ENCODE results near the gene PADI4.
"Not testable (repeated sequence)": the region's sequence is repeated elsewhere in the genome, so short reads cannot be mapped to it uniquely, and the experiment has no call there.

The PADI4 gene

DNA sequence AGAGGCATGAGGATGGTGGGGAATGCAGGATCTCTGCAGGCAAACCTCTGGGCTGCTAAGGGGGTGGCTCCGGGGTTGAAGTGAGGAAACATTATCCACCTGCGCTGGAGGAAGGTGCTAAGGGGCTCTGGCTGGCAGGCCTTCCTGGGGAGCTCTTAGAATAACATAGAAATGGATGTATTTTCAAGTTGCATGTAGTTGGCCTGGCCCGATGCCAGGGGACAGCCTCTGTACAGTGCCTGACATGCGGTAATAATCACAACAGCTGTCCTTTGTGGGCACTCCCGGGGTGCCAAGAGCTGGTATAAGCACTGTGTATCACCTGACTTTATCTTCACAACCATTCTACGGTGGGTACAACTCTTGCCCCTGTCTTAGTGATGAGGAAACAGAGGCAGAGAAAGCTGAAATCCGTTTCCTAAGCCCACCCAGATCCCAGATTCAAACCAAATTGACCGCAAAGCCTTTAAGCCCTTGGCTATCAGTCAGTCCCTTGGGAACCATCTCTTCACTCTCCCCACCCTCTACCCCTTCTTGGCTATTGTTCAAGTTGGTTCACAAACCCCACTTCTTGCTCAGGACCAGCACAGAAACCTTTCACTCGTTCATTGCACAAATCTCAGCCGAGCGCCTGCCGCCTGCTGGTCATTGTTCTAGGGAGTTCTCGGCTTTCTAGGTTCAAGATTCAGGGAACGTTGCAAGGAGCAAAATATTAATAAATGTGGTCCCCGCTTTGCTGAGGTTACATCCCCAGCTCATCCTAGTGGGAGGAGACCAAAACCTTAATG, 30.9 kb downstream of the PADI4 start:
- Histone ChIP-seq H3K27ac (ENCODE audit: low read depth, low read length) (no peak overlapping the region), H3K4me1 (ENCODE audit: control insufficient read depth, insufficient read depth, low read length) (no peaks in the 10 kb centered on the region), H3K9ac (ENCODE audit: low read depth, low read length) (no peak overlapping the region), H3K36me3 (ENCODE audit: control insufficient read depth, insufficient read depth, low read length) (no peaks in the 10 kb centered on the region), H3K27me3 (ENCODE audit: control insufficient read depth, insufficient read depth, low read length) (no peaks in the 10 kb centered on the region), H3K9me3 (ENCODE audit: control insufficient read depth, insufficient read depth, low read length) (peaks cover 3% of the 10 kb centered on the region; the same call in 1 of the 2 replicates), H3K4me3 (ENCODE audit: low read depth, low read length) (no peak overlapping the region)

DNA sequence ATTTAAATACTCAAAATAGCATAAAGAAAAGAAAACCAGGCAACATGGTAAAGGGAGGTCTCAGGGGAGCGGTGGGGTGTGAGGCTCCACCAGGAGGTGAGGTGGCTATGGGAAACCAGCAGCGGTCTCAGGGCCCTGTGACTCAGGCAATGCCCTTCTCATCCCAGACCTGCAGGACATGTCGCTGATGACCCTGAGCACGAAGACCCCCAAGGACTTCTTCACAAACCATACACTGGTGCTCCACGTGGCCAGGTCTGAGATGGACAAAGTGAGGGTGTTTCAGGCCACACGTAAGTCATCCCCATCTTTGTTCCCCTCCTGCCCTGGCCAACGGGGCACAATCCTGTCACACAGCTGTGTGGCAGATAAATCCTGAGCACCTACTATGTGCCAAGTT, 31.5 kb downstream of the PADI4 start:
- H3K27me3 ChIP-seq (ENCODE audit: control insufficient read depth, insufficient read depth, low read length): no peaks in the 10 kb centered on the region
- no peak overlapping the region for H3K4me3 ChIP-seq (ENCODE audit: low read depth, low read length)
- H3K9ac ChIP-seq (ENCODE audit: low read depth, low read length): no peak overlapping the region
- peaks cover 3% of the 10 kb centered on the region; the same call in 1 of the 2 replicates for H3K9me3 ChIP-seq (ENCODE audit: control insufficient read depth, insufficient read depth, low read length)
- H3K36me3 ChIP-seq (ENCODE audit: control insufficient read depth, insufficient read depth, low read length): no peaks in the 10 kb centered on the region
- no peak overlapping the region for H3K27ac ChIP-seq (ENCODE audit: low read depth, low read length)
- H3K4me1 ChIP-seq (ENCODE audit: control insufficient read depth, insufficient read depth, low read length): no peaks in the 10 kb centered on the region

DNA sequence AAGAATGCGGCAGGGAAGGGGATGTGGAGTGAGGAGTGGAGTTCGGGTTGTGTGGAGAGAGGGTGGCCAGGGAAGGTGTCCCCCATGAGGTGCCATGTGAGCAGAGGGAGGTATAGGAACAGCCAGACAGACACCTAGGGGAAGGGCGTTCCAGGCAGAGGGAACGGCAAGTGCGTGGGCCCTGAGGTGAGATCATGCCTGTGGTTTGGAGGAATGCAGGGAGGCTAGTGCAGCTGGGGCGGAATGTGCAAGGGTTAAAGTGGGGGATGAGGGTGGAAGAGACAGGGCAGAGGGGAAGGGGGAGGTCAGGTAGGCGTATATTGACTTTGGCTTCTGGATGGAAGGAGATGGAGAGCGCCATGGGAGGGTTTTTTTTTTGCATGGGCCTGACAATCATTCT, 32.4 kb downstream of the PADI4 start:
- Histone ChIP-seq H3K9me3 (ENCODE audit: control insufficient read depth, insufficient read depth, low read length) (peaks cover 3% of the 10 kb centered on the region; the same call in 1 of the 2 replicates), H3K27ac (ENCODE audit: low read depth, low read length) (no peak overlapping the region)

DNA sequence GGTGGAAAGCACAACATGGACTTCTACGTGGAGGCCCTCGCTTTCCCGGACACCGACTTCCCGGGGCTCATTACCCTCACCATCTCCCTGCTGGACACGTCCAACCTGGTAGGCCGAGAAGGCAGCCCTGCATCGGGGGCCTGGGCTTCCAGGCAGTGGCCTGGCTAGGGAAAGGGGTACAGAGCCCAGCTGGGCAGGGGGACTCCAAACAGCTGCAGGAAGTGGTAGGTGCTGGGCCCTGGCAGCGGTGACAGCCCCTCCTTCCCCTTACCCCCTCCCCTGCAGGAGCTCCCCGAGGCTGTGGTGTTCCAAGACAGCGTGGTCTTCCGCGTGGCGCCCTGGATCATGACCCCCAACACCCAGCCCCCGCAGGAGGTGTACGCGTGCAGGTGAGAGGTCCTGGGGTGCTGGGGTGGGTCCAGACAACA, 34.0 kb downstream of the PADI4 start:
- H3K4me1 ChIP-seq (ENCODE audit: control insufficient read depth, insufficient read depth, low read length): no peaks in the 10 kb centered on the region

More for the DNA sequence above, 32.4 kb downstream of the PADI4 start:
- H3K36me3 ChIP-seq (ENCODE audit: control insufficient read depth, insufficient read depth, low read length): no peaks in the 10 kb centered on the region
- H3K27me3 ChIP-seq (ENCODE audit: control insufficient read depth, insufficient read depth, low read length): no peaks in the 10 kb centered on the region
- no peaks in the 10 kb centered on the region for H3K4me1 ChIP-seq (ENCODE audit: control insufficient read depth, insufficient read depth, low read length)
- no peak overlapping the region for H3K9ac ChIP-seq (ENCODE audit: low read depth, low read length)
- H3K4me3 ChIP-seq (ENCODE audit: low read depth, low read length): no peak overlapping the region

DNA sequence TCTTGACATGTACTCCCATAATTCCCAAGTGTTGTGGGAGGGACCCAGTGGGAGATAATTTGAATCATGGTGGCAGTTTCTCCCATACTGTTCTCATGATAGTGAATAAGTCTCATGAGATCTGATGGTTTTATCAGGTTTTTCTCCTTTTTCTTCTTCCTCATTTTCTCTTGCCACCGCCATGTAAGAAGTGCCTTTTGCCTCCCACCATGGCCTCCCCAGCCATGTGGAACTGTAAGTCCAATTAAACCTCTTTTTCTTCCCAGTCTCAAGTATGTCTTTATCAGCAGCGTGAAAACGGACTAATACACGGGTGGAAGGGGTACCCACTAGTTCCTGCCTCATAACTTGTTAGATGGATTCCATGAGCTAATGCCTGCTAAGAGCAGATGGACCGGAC, 37.5 kb downstream of the PADI4 start:
- not testable (repeated sequence) for H3K4me3 ChIP-seq (ENCODE audit: low read depth, low read length); H3K9ac ChIP-seq (ENCODE audit: low read depth, low read length); H3K9me3 ChIP-seq (ENCODE audit: control insufficient read depth, insufficient read depth, low read length); H3K36me3 ChIP-seq (ENCODE audit: control insufficient read depth, insufficient read depth, low read length); H3K27me3 ChIP-seq (ENCODE audit: control insufficient read depth, insufficient read depth, low read length); H3K27ac ChIP-seq (ENCODE audit: low read depth, low read length); H3K4me1 ChIP-seq (ENCODE audit: control insufficient read depth, insufficient read depth, low read length)

More for the DNA sequence above, 34.0 kb downstream of the PADI4 start:
- peaks cover 3% of the 10 kb centered on the region; the same call in 1 of the 2 replicates for H3K9me3 ChIP-seq (ENCODE audit: control insufficient read depth, insufficient read depth, low read length)
- no peak overlapping the region for H3K4me3 ChIP-seq (ENCODE audit: low read depth, low read length)
- H3K9ac ChIP-seq (ENCODE audit: low read depth, low read length): no peak overlapping the region
- no peaks in the 10 kb centered on the region for H3K36me3 ChIP-seq (ENCODE audit: control insufficient read depth, insufficient read depth, low read length)
- no peak overlapping the region for H3K27ac ChIP-seq (ENCODE audit: low read depth, low read length)
- H3K27me3 ChIP-seq (ENCODE audit: control insufficient read depth, insufficient read depth, low read length): no peaks in the 10 kb centered on the region

DNA sequence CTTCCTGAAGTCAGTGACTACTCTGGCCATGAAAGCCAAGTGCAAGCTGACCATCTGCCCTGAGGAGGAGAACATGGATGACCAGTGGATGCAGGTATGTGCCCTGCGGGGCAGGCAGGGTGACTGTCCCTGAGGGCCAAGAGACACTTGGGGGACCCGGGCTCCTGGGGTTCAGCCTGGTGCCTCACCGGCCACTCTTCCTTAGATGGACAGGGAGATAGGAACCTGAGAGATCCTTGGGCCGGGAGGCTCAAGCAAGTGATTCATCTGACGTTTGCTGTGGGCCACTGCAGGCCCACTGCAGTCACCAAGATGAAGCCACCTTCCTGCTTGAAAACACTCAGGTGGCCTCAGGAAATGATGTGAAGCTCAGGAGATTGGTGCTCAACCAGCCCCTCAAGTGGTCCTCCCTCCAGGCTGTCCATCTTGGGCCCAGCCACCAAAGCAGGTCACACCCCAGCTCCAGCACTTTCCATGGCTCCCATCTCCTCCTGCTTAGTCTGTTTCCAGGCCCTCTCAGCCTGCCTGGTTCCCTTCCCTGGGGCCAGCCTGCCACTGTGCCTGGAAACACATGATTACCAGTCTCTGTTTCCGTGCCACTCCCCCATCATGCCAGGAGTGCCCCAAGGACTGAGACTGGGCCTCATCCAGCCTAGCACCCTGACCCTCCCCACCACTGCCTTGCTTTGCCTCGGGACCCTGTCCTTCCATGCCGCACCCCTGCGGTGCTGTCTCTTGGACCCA, 38.2 kb downstream of the PADI4 start:
- H3K9me3 ChIP-seq (ENCODE audit: control insufficient read depth, insufficient read depth, low read length): peaks cover 3% of the 10 kb centered on the region; the same call in 1 of the 2 replicates
- no peak overlapping the region for H3K9ac ChIP-seq (ENCODE audit: low read depth, low read length)
- H3K36me3 ChIP-seq (ENCODE audit: control insufficient read depth, insufficient read depth, low read length): no peaks in the 10 kb centered on the region
- H3K4me3 ChIP-seq (ENCODE audit: low read depth, low read length): no peak overlapping the region
- H3K4me1 ChIP-seq (ENCODE audit: control insufficient read depth, insufficient read depth, low read length): no peaks in the 10 kb centered on the region
- no peak overlapping the region for H3K27ac ChIP-seq (ENCODE audit: low read depth, low read length)
- no peaks in the 10 kb centered on the region for H3K27me3 ChIP-seq (ENCODE audit: control insufficient read depth, insufficient read depth, low read length)

DNA sequence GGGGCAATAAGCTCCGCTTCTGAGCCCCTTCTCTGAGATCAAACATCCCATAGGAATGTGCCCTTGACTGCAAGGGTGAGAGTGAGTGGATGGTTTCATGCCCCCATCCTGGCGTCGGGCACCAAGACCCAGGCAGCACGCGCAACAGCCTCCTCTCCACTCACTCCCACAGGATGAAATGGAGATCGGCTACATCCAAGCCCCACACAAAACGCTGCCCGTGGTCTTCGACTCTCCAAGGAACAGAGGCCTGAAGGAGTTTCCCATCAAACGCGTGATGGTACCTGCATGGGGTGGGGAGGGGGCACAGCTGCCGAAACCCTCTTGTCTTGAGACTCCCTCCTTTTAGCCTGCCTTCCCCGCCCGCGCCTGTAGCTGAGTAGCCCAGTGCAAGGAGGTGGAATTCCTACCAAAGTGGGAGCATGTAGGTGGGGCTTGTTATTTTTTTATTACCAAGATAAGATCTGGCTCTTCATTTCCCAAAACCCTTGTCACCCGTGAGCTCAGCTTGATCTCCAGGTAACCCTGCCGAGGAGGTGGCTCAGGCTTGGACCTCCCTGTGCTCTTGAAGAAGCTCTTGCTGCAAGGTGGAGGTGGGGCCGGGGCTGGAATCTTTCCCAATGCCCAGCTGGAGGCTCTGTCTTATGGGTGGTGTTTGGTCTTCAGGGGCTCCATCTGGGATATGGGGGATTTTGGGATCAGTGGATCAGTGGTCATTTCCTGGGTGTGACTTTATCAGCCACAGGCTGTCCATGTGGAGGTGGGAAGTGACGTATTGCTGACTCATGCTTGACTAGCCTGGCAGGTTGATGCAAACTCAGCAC, 40.0 kb downstream of the PADI4 start:
- Histone ChIP-seq H3K27ac (ENCODE audit: low read depth, low read length) (no peak overlapping the region), H3K36me3 (ENCODE audit: control insufficient read depth, insufficient read depth, low read length) (no peaks in the 10 kb centered on the region), H3K4me3 (ENCODE audit: low read depth, low read length) (no peak overlapping the region), H3K9me3 (ENCODE audit: control insufficient read depth, insufficient read depth, low read length) (peaks cover 3% of the 10 kb centered on the region; the same call in 1 of the 2 replicates), H3K27me3 (ENCODE audit: control insufficient read depth, insufficient read depth, low read length) (no peaks in the 10 kb centered on the region), H3K4me1 (ENCODE audit: control insufficient read depth, insufficient read depth, low read length) (no peaks in the 10 kb centered on the region), H3K9ac (ENCODE audit: low read depth, low read length) (no peak overlapping the region)

DNA sequence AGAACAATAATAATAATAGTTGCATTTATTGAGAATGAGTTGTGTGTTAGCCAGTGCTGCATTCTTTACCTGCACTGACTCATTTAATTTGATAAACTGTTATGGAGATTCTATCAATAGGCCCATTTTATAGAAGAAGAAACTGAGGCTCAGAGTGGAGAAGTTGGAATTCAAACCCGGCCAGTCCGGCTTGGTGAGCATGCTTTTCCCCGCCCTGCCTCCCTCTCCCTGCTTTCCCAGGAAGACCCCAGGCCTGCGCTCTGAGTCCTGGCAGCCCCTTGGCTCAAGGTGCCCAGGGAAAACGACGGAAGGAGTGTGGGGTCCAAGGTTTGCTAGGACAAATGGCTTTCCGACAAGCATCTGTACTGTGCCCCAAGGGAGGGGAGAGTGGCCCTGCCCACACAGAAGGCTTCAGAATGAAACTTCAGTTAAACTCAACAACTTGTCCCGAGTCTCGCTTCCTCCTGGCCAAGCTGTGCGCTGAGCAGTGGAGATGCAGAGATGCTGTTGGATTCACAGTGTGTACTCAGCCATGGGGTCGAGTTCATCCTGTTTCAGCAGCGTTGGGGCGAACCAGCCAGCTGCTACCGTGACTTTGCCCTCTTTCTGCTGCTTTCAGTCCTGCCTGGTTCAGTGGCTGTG, 40.7 kb downstream of the PADI4 start:
- Histone ChIP-seq H3K9ac (ENCODE audit: low read depth, low read length) (no peak overlapping the region), H3K4me1 (ENCODE audit: control insufficient read depth, insufficient read depth, low read length) (no peaks in the 10 kb centered on the region), H3K9me3 (ENCODE audit: control insufficient read depth, insufficient read depth, low read length) (no peaks in the 10 kb centered on the region), H3K4me3 (ENCODE audit: low read depth, low read length) (no peak overlapping the region), H3K27ac (ENCODE audit: low read depth, low read length) (no peak overlapping the region), H3K27me3 (ENCODE audit: control insufficient read depth, insufficient read depth, low read length) (no peaks in the 10 kb centered on the region), H3K36me3 (ENCODE audit: control insufficient read depth, insufficient read depth, low read length) (no peaks in the 10 kb centered on the region)

DNA sequence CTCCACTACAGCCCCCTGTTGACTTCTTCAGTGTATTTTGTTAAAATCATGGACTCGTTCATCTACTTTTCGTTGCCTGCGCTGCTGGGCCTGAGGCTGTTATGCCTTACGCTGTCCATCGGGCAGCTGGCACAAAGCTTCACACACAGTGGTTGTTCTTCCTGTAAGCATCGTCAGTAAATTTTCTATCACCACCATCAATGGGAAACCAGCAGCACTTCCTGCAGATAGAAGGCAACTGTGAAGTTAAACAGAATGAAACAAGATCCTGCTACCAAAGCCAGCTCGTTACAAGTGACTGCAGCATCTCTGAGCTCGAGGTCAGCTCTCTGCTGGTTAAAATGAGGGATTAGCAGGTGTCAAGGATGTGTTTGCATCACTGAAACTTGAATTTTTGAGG, 42.1 kb downstream of the PADI4 start:
- no peaks in the 10 kb centered on the region for H3K9me3 ChIP-seq (ENCODE audit: control insufficient read depth, insufficient read depth, low read length)
- H3K36me3 ChIP-seq (ENCODE audit: control insufficient read depth, insufficient read depth, low read length): no peaks in the 10 kb centered on the region
- no peaks in the 10 kb centered on the region for H3K27me3 ChIP-seq (ENCODE audit: control insufficient read depth, insufficient read depth, low read length)
- H3K4me1 ChIP-seq (ENCODE audit: control insufficient read depth, insufficient read depth, low read length): no peaks in the 10 kb centered on the region
- H3K9ac ChIP-seq (ENCODE audit: low read depth, low read length): no peak overlapping the region
- no peak overlapping the region for H3K4me3 ChIP-seq (ENCODE audit: low read depth, low read length)
- no peak overlapping the region for H3K27ac ChIP-seq (ENCODE audit: low read depth, low read length)

DNA sequence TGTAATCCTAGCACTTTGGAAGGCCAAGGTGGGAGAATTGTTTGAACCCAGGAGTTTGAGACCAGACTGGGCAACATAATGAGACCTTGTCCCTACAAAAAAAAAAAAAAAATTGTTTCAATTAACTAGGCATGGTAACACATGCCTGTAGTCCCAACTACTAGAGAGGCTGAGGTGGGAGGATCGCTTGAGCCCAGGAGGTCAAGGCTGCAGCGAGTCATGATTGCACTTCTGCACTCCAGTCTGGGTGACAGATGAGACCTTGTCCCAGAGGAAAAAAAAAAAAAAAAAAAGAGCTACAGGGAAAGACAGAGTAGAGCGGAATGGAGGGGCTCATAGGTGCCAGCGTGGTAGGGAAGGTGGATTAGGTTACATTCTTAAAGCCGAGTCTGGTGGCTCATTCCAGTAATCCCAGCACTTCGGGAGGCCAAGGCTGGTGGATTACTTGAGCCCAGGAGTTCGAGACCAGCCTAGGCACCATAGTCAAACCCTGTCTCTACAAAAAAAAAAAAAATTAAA, 43.0 kb downstream of the PADI4 start:
- H3K9ac ChIP-seq (ENCODE audit: low read depth, low read length): no peak overlapping the region
- H3K27me3 ChIP-seq (ENCODE audit: control insufficient read depth, insufficient read depth, low read length): no peaks in the 10 kb centered on the region
- H3K9me3 ChIP-seq (ENCODE audit: control insufficient read depth, insufficient read depth, low read length): no peaks in the 10 kb centered on the region
- no peak overlapping the region for H3K4me3 ChIP-seq (ENCODE audit: low read depth, low read length)
- H3K4me1 ChIP-seq (ENCODE audit: control insufficient read depth, insufficient read depth, low read length): no peaks in the 10 kb centered on the region
- H3K27ac ChIP-seq (ENCODE audit: low read depth, low read length): no peak overlapping the region
- H3K36me3 ChIP-seq (ENCODE audit: control insufficient read depth, insufficient read depth, low read length): no peaks in the 10 kb centered on the region

Data from HUES48 (cell line).